Measurements from ENCODE around the gene ETFBKMT.
A peak's percentile ranks its signal among the peaks of the same experiment; 100 is the strongest.
"Not testable (repeated sequence)": the region's sequence is repeated elsewhere in the genome, so short reads cannot be mapped to it uniquely, and the experiment has no call there.

ETFBKMT gene

GRCh38 chr12:31658471-31659086, 909 bp upstream of the ETFBKMT start:
- DNase-seq, result no peak

- DNase-seq, result no peak
Observed at GRCh38 chr12:31662176-31662849, 2.8 kb downstream of the ETFBKMT start.

GRCh38 chr12:31663576-31663975, 4.1 kb downstream of the ETFBKMT start:
- DNase-seq, result no peak

GRCh38 chr12:31664038-31664437, 4.5 kb downstream of the ETFBKMT start:
- no peak for DNase-seq

- no peak for DNase-seq
Observed at GRCh38 chr12:31669020-31669419, 9.5 kb downstream of the ETFBKMT start.

DNA sequence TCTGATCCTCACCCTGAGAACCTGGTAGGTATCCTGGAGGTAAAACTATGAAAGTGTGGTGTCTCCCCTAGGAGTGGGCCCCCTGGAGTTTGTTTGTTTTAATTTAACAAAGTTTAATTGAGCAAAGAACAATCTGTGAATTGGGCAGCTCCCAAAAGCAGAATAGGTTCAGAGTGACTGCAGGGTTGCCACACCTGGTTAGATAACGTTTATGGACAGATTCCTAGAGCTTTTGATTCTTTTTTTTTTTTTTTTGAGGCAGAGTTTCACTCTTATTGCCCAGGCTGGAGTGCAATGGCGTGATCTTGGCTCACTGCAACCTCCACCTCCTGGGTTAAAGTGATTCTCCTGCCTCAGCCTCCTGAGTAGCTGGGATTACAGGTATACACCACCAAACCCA, 10.1 kb downstream of the ETFBKMT start:
- not testable (repeated sequence) for DNase-seq

DNA sequence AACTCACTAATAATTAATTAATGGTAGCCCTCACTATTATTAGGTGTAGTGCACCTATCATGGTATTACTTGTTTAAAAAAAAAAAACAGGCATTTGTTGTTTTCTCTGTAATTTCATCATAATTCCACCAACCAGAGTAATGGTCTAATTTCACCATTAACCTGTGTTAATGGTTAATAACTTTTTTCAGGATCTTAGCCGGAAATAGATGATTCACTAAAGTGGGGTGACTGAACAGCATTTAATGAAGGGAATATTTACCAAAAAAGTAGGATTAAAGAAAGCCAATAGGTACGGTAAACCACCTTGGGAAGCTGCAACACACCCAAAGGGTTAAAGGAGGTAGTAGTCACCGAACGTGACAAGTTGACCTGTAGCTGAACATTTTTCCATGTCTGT, 13.0 kb downstream of the ETFBKMT start:
- DNase-seq, result no peak

GRCh38 chr12:31682136-31682962, 22.9 kb downstream of the ETFBKMT start:
- DNase-seq, result peak; percentile 60

DNA sequence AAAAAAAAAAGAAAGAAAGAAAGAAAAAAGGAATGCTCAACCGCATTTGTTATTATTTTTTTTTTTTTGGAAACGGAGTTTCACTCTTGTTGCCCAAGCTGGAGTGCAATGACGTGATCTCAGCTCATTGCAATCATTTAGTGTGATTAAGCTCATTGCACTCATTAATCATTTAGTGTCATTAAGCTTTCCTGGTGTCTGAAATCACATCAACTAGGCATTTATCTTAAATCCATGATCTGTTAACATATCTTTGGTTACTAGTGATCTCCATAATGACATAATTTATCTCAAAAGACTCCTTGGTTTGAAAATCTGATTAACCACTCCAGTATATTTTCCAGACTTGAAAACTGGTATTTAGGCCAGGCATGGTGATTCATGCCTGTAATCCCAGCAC, 26.3 kb downstream of the ETFBKMT start:
- DNase-seq, result no peak

DNA sequence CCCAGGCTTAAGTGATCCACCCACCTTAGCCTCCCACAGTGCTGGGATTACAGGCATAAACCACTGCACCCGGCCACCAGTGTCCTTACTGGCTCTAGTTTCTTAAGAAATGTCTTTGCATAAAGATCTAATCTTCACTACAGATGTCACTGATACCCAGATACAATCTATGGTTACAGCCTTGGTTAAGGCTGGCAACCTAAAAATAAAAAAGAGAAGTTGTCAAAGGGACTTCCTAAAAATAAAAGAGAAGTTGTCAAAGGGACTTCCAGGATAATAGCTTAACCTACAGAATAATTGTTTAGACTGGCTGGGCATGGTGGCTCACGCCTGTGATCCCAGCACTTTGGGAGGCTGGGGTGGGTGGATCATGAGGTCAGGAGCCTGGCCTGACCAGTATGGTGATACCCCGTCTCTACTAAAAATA, 27.6 kb downstream of the ETFBKMT start:
- DNase-seq, result no peak

DNA sequence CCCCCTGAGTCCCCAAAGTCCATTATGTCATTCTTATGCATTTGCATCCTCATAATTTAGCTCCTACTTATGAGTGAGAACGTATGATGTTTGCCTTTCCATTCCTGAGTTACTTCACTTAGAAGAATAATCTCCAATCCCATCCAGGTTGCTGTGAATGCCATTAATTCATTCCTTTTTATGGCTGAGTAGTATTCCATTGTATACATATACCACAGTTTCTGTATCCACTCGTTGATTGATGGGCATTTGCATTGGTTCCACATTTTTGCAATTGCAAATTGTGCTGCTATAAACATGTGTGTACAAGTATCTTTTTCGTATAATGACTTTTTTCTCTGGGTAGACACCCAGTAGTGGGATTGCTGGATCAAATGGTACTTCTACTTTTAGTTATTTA, 30.4 kb downstream of the ETFBKMT start:
- not testable (repeated sequence) for DNase-seq

- no peak for DNase-seq
Observed at GRCh38 chr12:31702047-31702446, 42.6 kb downstream of the ETFBKMT start.

- DNase-seq, result no peak
Observed at GRCh38 chr12:31705621-31706020, 46.1 kb downstream of the ETFBKMT start.

GRCh38 chr12:31708118-31708517, 48.6 kb downstream of the ETFBKMT start:
- DNase-seq, result not testable (repeated sequence)

- no peak for DNase-seq
Observed at GRCh38 chr12:31710021-31710818, 50.7 kb downstream of the ETFBKMT start.

GRCh38 chr12:31712877-31713276, 53.4 kb downstream of the ETFBKMT start:
- no peak for DNase-seq

- DNase-seq, result no peak
Observed at GRCh38 chr12:31714406-31715271, 55.2 kb downstream of the ETFBKMT start.

DNA sequence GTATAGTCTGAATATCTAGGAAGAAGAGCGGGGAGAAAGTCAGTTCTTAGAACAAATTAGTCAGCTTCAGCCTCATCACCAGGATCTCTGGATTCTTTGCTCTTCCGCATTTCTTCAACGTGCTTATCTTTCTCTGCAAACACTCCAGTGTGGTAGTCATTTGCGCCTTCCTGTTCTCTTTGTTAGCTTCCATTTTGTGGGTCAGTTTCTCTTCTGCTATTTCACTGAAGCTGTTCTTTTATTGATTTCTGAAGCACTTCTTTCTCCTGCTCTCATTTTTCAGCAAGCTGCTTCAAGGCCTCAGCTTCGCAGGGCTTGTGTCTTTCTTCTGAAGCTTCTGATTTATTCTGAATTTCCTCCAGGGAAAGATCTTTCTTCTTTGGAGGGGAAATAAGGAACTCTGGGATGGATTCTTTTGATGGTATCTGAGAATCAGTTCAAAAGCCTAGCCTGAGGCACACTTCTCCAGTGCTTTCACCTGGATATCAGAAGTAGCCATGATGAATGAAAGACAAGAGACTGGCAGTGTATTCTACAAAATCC, 55.9 kb downstream of the ETFBKMT start:
- DNase-seq, result no peak

DNA sequence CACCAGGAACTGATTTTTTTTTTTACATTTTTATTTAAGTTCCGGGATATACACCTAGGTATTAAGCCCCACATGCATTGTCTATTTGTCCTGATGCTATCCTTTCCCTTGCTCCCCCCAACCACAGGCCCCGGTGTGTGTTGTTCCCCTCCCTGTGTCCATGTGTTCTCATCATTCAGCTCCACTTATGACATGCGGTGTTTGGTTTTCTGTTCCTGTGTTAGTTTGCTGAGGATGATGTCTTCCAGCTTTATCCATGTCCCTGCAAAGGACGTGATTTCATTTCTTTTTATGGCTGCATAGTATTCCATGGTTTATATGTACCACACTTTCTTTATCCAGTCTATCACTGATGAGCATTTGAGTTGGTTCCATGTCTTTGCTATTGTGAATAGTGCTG, 57.5 kb downstream of the ETFBKMT start:
- DNase-seq, result not testable (repeated sequence)

DNA sequence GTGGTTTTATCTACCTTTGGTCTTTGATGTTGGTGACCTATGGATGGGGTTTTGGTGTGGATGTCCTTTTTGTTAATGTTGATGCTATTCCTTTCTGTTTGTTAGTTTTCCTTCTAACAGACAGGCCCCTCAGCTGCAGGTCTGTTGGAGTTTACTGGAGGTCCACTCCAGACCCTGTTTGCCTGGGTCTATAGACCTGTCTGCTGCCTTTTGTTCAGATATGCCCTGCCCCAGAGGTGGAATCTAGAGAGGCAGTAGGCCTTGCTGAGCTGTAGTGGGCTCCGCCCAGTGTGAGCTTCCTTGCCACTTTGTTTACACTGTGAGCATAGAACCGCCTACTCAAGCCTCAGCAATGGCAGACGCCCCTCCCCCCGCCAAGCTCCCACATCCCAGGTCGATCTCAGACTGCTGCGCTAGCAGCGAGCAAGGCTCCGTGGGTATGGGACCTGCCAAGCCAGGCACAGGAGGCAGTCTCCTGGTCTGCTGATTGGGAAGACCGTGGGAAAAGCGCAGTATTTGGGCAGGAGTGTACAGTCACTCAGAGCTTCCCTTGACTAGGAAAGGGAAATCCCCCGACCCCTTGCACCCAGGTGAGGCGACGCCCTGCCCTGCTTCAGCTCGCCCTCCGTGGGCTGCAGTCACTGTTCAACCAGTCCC, 59.2 kb downstream of the ETFBKMT start:
- DNase-seq, result not testable (repeated sequence)

GRCh38 chr12:31722580-31722979, 63.1 kb downstream of the ETFBKMT start:
- DNase-seq, result no peak

Measured in activated naive CD4-positive, alpha-beta T cell treated with anti-CD3 and anti-CD28 coated beads, Interleukin-2, amount 50 U/mL, for 16 hours (primary cell).